Endodermal cell (in vitro differentiated cells): ENCODE results near the gene HNRNPA1L2. TPM values are rescaled to one million over a fixed set of nuclear protein-coding genes. Genes with fewer than 3 reads are reported as not detected.

Experiments used
- DNase-seq: peaks from one replicate; pipeline ENCODE4 v3.0.0-alpha.2; 2017
- H3K27ac ChIP-seq: 2 replicates; pipeline ENCODE4 v1.5.1; 2013; ENCODE audit warnings: mild to moderate bottlenecking, low read depth, low read length, moderate library complexity
- H3K27me3 ChIP-seq: 2 replicates; pipeline ENCODE4 v1.6.1; 2013; ENCODE audit warnings: mild to moderate bottlenecking, low read length, moderate library complexity; ENCODE audit not compliant: insufficient read depth, control insufficient read depth, poor library complexity, severe bottlenecking
- H3K36me3 ChIP-seq: 2 replicates; pipeline ENCODE4 v1.7.0; 2013; ENCODE audit warnings: mild to moderate bottlenecking, low read length, moderate library complexity; ENCODE audit not compliant: control insufficient read depth, insufficient read depth
- H3K4me1 ChIP-seq: one replicate; pipeline ENCODE4 v1.7.0; 2013; ENCODE audit warnings: low read length; ENCODE audit not compliant: control insufficient read depth, insufficient read depth
- H3K4me3 ChIP-seq: 2 replicates; pipeline ENCODE4 v1.5.1; 2013; ENCODE audit warnings: mild to moderate bottlenecking, low read length, moderate library complexity
- H3K9ac ChIP-seq: 2 replicates; pipeline ENCODE4 v1.6.1; 2013; ENCODE audit warnings: mild to moderate bottlenecking, low read length, moderate library complexity; ENCODE audit not compliant: poor library complexity, severe bottlenecking; ENCODE audit errors: extremely low read depth
- H3K9me3 ChIP-seq: 2 replicates; pipeline ENCODE4 v1.6.1; 2013; ENCODE audit warnings: mild to moderate bottlenecking, low read length, moderate library complexity; ENCODE audit not compliant: control insufficient read depth
- H3K27ac Mint-ChIP-seq: 2 replicates; pipeline ENCODE4 v1.8.0; 2020; ENCODE audit warnings: mixed read lengths
- H3K27me3 Mint-ChIP-seq: 2 replicates; pipeline ENCODE4 v1.8.0; 2021; ENCODE audit warnings: mild to moderate bottlenecking, mixed read lengths; ENCODE audit not compliant: insufficient read depth
- H3K36me3 Mint-ChIP-seq: 2 replicates; pipeline ENCODE4 v1.8.0; 2020; ENCODE audit warnings: low read depth, mixed read lengths
- H3K4me1 Mint-ChIP-seq: 2 replicates; pipeline ENCODE4 v1.8.0; 2020; ENCODE audit warnings: mixed read lengths
- H3K4me3 Mint-ChIP-seq: 2 replicates; pipeline ENCODE4 v1.8.0; 2020; ENCODE audit warnings: mild to moderate bottlenecking, moderate library complexity, mixed read lengths
- H3K9me3 Mint-ChIP-seq: 2 replicates; pipeline ENCODE4 v1.8.0; 2020; ENCODE audit warnings: mild to moderate bottlenecking, mixed read lengths
- CTCF ChIP-seq: fragments of 200-600 bp; sonication (generic); conservative IDR thresholded peaks from 2 replicates; pipeline ENCODE4 v1.5.0; 2021; ENCODE audit warnings: antibody characterized with exemption, mild to moderate bottlenecking
- WGBS, 2 experiments: methylation state at CpG; one replicate each; pipeline versions ENCODE4 v1.1.5 to v1.1.7; 2013; ENCODE audit warnings: missing lambda C conversion rate in 2 of 2, mixed read lengths in 1 of 2; ENCODE audit not compliant: insufficient coverage in 1 of 2, insufficient read length in 1 of 2; 5-methylcytosine and 5-hydroxymethylcytosine counted together
- total RNA-seq, 2 donors: library from RNA; stranded (reverse); fragmentation: NEBNext Ultra II Directional in 1 of 2; extraction: Animal tissue kit (Norgen Biotek cat#: 25700) in 1 of 2; gene quantifications; 2 replicates in 1 of 2; 3 replicates in 1 of 2; pipeline ENCODE4 v1.2.1, GENCODE V29; 2021

HNRNPA1L2 gene
- total RNA-seq, 2 donors from 2014 or later, result 8.0 to 9.3 TPM

GRCh38 chr13:52650731-52651130 lies 8.5 kb downstream of the HNRNPA1L2 start:
- Mint-ChIP-seq H3K27me3 (no peaks in the 10 kb centered on the region), H3K4me3 (no peak overlapping the region), H3K9me3 (no peaks in the 10 kb centered on the region), H3K27ac (peak overlapping the region; percentile 47), H3K4me1 (peaks cover 12% of the 10 kb centered on the region), H3K36me3 (peaks cover 31% of the 10 kb centered on the region)
- Histone ChIP-seq H3K4me3 (peak overlapping the region; percentile 100), H3K9me3 (no peaks in the 10 kb centered on the region), H3K4me1 (no peaks in the 10 kb centered on the region), H3K27ac (no peak overlapping the region), H3K27me3 (no peaks in the 10 kb centered on the region), H3K36me3 (peaks cover 24% of the 10 kb centered on the region), H3K9ac (peak overlapping the region; percentile 92)
- TF ChIP-seq CTCF, result no peak
- WGBS, 2 experiments, result 89 to 91% methylated on average over 5 to 6 of the region's 6 CpGs
- no peak for DNase-seq

GRCh38 chr13:52651897-52652195 lies 9.6 kb downstream of the HNRNPA1L2 start:
- peaks cover 25% of the 10 kb centered on the region for H3K36me3 ChIP-seq
- H3K27ac Mint-ChIP-seq, result no peak overlapping the region
- DNase-seq, result no peak
- no peaks in the 10 kb centered on the region for H3K4me1 ChIP-seq
- peaks cover 12% of the 10 kb centered on the region for H3K4me1 Mint-ChIP-seq
- H3K4me3 Mint-ChIP-seq, result no peak overlapping the region
- peak overlapping the region; percentile 100 for H3K4me3 ChIP-seq
- WGBS, 2 experiments, result 0% methylated on average over 4 to 7 of the region's 7 CpGs
- peaks cover 31% of the 10 kb centered on the region for H3K36me3 Mint-ChIP-seq
- no peaks in the 10 kb centered on the region for H3K27me3 Mint-ChIP-seq
- H3K9me3 Mint-ChIP-seq, result no peaks in the 10 kb centered on the region
- peak overlapping the region; percentile 100 for H3K27ac ChIP-seq
- H3K9me3 ChIP-seq, result no peaks in the 10 kb centered on the region
- no peak for TF ChIP-seq CTCF
- H3K27me3 ChIP-seq, result no peaks in the 10 kb centered on the region
- H3K9ac ChIP-seq, result peak overlapping the region; percentile 92

GRCh38 chr13:52652196-52652979 lies 10.2 kb downstream of the HNRNPA1L2 start, which contains the start of gene SUGT1:
Gene SUGT1 (plus strand): TSS chr13:52652836. CDS start chr13:52652921, 85 bp downstream.
- no peaks in the 10 kb centered on the region for H3K27me3 Mint-ChIP-seq
- H3K27ac Mint-ChIP-seq, result no peak within 1 kb of the TSS
- H3K36me3 Mint-ChIP-seq, result peaks cover 31% of the 10 kb centered on the region
- no peaks in the 10 kb centered on the region for H3K9me3 ChIP-seq
- peaks cover 12% of the 10 kb centered on the region for H3K4me1 Mint-ChIP-seq
- peak within 1 kb of the TSS; percentile 92 for H3K9ac ChIP-seq
- DNase-seq, result peak; percentile 97
- peak; percentile 81 for TF ChIP-seq CTCF
- H3K36me3 ChIP-seq, result peaks cover 30% of the 10 kb centered on the region
- no peaks in the 10 kb centered on the region for H3K27me3 ChIP-seq
- H3K27ac ChIP-seq, result peak within 1 kb of the TSS; percentile 100
- no peaks in the 10 kb centered on the region for H3K4me1 ChIP-seq
- 0% methylated on average over 26 to 61 of the region's 61 CpGs for whole genome bisulfite sequencing, 2 experiments
- no peak within 1 kb of the TSS for H3K4me3 Mint-ChIP-seq
- peak within 1 kb of the TSS; percentile 100 for H3K4me3 ChIP-seq
- no peaks in the 10 kb centered on the region for H3K9me3 Mint-ChIP-seq
